Peyer's patch (tissue), 4 donors: ENCODE data around the gene SLC35A3. TPM values are rescaled to one million over a fixed set of nuclear protein-coding genes. Genes with fewer than 3 reads are reported as not detected.

Source experiments
- DNase-seq, 3 donors: peaks; one replicate each; pipeline ENCODE4 v3.0.0-alpha.2; 2017 to 2019
- H3K27ac ChIP-seq, 4 donors: fragments of 200-600 bp; sonication (generic); one replicate each; pipeline ENCODE4 v1.5.1; 2016 to 2019
- H3K27me3 ChIP-seq, 2 donors: fragments of 200-600 bp; sonication (generic); one replicate each; pipeline ENCODE4 v1.5.1; 2019
- H3K36me3 ChIP-seq, 3 donors: fragments of 200-600 bp; sonication (generic); one replicate each; pipeline ENCODE4 v1.5.1; 2016 to 2019
- H3K4me1 ChIP-seq, 4 donors: fragments of 200-600 bp; sonication (generic); one replicate each; pipeline ENCODE4 v1.5.1; 2016 to 2019
- H3K4me3 ChIP-seq, 4 donors: fragments of 200-600 bp; sonication (generic); 1 replicate in 3 of 4; 2 replicates in 1 of 4; pipeline ENCODE4 v1.5.1; 2016 to 2019; ENCODE audit warnings: mild to moderate bottlenecking in 1 of 4
- H3K9me3 ChIP-seq, 4 donors: fragments of 200-600 bp; sonication (generic); one replicate each; pipeline ENCODE4 v1.5.1; 2016 to 2019; ENCODE audit warnings: mild to moderate bottlenecking in 1 of 4
- POLR2A ChIP-seq, 2 donors: fragments of 450-650 bp; IDR thresholded peaks; one replicate each; pipeline ENCODE4 v1.5.1; 2017; ENCODE audit warnings: antibody characterized with exemption in 2 of 2, mild to moderate bottlenecking in 2 of 2, moderate library complexity in 2 of 2
- total RNA-seq, 4 donors: library from RNA; depleted of rRNA; stranded (reverse); fragments of >200 nt; gene quantifications; one replicate each; pipeline ENCODE4 v1.1.0, GENCODE V29; 2016
- TF ChIP-seq, protein P1 (sequence below), 6 experiments: fragments of 450-650 bp in 4 of 6; fragments of 200-600 bp in 2 of 6; sonication (generic) in 1 of 6; IDR thresholded peaks; one replicate each; pipeline ENCODE4 v1.5.1; 2017 to 2019; ENCODE audit warnings: antibody characterized with exemption in 6 of 6, mild to moderate bottlenecking in 3 of 6, moderate library complexity in 1 of 6

Gene SLC35A3
- total RNA-seq, 4 donors from 2014 or later = 16.5 to 105 (median 88.6) TPM

DNA sequence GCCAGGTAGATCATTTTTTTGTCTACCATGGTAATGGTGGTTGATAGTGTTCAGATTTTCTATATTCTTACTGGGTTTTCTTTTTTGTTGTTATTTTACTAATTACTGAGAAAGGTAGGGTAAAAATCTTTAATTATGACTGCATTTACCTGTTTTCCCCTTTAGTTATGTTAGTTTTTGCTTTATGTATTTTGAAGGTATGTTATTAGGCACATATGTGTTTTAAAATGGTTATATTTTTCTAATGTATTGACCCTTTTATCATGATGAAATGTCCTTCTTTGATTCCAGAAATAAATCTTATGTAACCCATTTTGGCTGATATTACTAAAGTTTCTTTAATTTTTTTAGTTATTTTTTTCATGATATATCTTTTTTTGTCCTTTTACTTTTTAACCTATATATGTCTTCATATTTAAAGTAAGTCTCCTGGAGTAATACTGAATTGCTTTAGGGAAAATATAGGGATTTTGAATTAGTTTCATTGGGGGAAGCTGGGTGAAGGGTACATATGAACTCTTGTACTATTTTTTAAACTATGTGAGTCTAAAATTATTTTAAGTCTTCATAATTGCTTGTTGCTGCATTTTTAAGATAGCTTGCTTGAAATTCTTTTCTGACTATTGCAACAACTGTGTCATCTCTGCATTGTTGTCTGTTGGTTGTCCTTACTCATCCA is 22.4 kb downstream of the SLC35A3 start:
- Histone ChIP-seq H3K27me3 (no peaks in the 10 kb centered on the region), H3K36me3 (peaks cover 0 to 31% (median 0%) of the 10 kb centered on the region in 3 donors), H3K9me3 (no peaks in the 10 kb centered on the region), H3K27ac (no peak overlapping the region), H3K4me1 (no peaks in the 10 kb centered on the region), H3K4me3 (no peak overlapping the region)
- TF ChIP-seq POLR2A (IDR thresholded peaks at IDR 0.05) = no peak
- TF ChIP-seq, protein P1, sequence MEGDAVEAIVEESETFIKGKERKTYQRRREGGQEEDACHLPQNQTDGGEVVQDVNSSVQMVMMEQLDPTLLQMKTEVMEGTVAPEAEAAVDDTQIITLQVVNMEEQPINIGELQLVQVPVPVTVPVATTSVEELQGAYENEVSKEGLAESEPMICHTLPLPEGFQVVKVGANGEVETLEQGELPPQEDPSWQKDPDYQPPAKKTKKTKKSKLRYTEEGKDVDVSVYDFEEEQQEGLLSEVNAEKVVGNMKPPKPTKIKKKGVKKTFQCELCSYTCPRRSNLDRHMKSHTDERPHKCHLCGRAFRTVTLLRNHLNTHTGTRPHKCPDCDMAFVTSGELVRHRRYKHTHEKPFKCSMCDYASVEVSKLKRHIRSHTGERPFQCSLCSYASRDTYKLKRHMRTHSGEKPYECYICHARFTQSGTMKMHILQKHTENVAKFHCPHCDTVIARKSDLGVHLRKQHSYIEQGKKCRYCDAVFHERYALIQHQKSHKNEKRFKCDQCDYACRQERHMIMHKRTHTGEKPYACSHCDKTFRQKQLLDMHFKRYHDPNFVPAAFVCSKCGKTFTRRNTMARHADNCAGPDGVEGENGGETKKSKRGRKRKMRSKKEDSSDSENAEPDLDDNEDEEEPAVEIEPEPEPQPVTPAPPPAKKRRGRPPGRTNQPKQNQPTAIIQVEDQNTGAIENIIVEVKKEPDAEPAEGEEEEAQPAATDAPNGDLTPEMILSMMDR (IDR thresholded peaks at IDR 0.05) = no peak
- DNase-seq = no peak

DNA sequence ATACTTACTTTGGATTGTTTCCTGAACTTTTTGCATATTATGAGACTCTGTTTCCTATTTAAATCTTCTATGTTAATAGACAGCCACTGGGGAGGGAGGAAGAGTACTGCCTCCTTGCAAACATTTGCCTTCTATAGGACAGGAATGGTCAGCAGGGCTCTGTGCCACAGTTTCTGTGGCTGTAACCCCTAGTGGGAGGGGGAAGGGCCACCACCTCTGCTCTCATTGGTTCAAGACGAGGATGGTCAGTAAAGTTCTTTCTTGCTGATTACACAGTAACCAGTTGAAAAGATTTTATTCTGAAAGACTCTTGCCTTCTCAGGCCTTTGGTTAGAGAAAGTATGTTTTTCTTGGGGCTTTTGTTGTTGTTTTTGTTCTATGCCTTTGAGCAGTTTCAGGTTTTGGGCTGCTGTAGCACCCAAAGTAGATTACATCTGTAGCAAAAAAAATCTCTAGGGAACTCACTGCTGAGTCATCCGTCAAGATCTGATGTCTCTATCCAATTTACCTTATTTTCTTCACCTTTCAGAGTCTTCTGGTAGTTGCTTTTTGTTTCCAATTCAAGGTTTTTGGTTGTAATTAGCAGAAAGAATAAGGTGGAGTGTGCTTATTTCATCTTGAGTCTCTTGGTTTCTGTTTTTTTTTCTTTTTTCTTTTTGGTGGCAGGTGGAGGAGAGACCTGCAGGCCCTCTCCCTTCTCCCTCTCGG is 23.1 kb downstream of the SLC35A3 start:
- H3K9me3 ChIP-seq = no peaks in the 10 kb centered on the region
- no peaks in the 10 kb centered on the region for H3K4me1 ChIP-seq
- H3K36me3 ChIP-seq = peaks cover 0 to 31% (median 0%) of the 10 kb centered on the region in 3 donors
- H3K4me3 ChIP-seq = no peak overlapping the region
- TF ChIP-seq, protein P1 (IDR thresholded peaks at IDR 0.05) = no peak
- TF ChIP-seq POLR2A (IDR thresholded peaks at IDR 0.05) = no peak
- no peaks in the 10 kb centered on the region for H3K27me3 ChIP-seq
- no peak overlapping the region for H3K27ac ChIP-seq
- DNase-seq = no peak

DNA sequence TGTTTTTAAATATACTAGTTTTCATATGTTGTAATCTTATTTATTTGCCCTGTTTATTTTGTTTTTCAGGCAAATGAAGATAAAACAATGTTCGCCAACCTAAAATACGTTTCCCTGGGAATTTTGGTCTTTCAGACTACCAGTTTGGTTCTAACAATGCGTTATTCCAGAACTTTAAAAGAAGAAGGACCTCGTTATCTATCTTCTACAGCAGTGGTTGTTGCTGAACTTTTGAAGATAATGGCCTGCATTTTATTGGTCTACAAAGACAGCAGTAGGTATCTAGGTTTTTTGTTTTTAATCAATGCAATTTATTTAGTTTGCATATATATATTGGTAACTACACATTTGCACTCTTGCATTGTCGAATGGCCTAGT is 23.7 kb downstream of the SLC35A3 start:
- no peaks in the 10 kb centered on the region for H3K27me3 ChIP-seq
- H3K36me3 ChIP-seq = peaks cover 0 to 36% (median 0%) of the 10 kb centered on the region in 3 donors
- no peaks in the 10 kb centered on the region for H3K9me3 ChIP-seq
- no peak overlapping the region for H3K4me3 ChIP-seq
- no peak for DNase-seq
- TF ChIP-seq POLR2A (IDR thresholded peaks at IDR 0.05) = no peak
- TF ChIP-seq, protein P1 (IDR thresholded peaks at IDR 0.05) = no peak
- H3K27ac ChIP-seq = no peak overlapping the region
- no peaks in the 10 kb centered on the region for H3K4me1 ChIP-seq

DNA sequence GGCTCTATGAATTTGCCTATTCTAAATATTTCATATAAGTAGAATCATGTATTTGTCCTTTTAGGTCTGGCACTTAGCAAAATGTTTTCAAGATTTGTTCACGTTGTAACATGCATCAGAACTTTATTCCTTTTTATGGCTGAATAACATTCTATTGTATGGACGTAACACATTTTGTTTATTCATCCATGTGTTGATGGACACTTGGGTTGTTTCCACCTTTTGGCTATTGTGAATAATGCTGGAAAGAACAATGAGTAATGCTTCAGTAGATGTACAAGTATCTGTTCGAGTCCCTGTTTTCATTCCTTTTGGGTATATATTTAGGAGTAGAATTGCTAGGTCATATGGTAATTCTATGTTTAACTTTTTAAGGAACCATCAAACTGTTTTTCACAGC is 24.7 kb downstream of the SLC35A3 start:
- Histone ChIP-seq H3K27ac (no peak overlapping the region), H3K4me1 (no peaks in the 10 kb centered on the region), H3K36me3 (peaks cover 0 to 41% (median 0%) of the 10 kb centered on the region in 3 donors), H3K9me3 (no peaks in the 10 kb centered on the region), H3K4me3 (no peak overlapping the region), H3K27me3 (no peaks in the 10 kb centered on the region)
- DNase-seq = no peak
- TF ChIP-seq POLR2A (IDR thresholded peaks at IDR 0.05) = no peak
- TF ChIP-seq, protein P1 (IDR thresholded peaks at IDR 0.05) = no peak

DNA sequence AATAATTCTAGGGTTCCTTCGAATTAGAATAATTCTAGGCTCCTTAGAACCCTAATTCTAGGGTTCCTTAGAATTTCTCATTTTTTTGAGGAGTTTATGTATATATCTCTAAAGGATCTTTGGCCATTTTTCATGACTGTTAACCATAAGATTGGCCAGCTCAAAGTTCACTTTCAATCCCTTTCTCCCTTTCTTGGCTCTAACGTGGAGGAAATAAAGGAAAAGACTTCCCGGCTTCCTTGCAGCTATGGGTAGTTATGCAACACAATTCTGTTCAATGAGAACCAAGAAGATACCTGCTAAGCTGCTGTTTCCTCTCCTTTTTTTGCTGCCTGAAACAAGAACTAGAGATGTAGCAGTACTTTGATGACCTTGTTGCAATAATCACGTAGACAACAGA is 27.2 kb downstream of the SLC35A3 start:
- Histone ChIP-seq H3K27ac (no peak overlapping the region), H3K9me3 (no peaks in the 10 kb centered on the region), H3K4me1 (no peaks in the 10 kb centered on the region), H3K4me3 (no peak overlapping the region), H3K27me3 (no peaks in the 10 kb centered on the region), H3K36me3 (peaks cover 0 to 33% (median 0%) of the 10 kb centered on the region in 3 donors)
- DNase-seq = no peak
- TF ChIP-seq, protein P1 (IDR thresholded peaks at IDR 0.05) = no peak
- TF ChIP-seq POLR2A (IDR thresholded peaks at IDR 0.05) = no peak
